Caki2 (cell line): ENCODE data around the gene STK35. TPM values are rescaled to one million over a fixed set of nuclear protein-coding genes. Genes with fewer than 3 reads are reported as not detected.
A peak's percentile ranks its signal among the peaks of the same experiment; 100 is the strongest.
"Not testable (repeated sequence)": the region's sequence is repeated elsewhere in the genome, so short reads cannot be mapped to it uniquely, and the experiment has no call there.

ENCODE experiments used
- DNase-seq: peaks from one replicate; pipeline ENCODE4 v3.0.0-alpha.2; 2015; ENCODE audit warnings: low read depth
- in situ Hi-C: cut with HindIII; loops from 2 replicates; pipeline ENCODE4 v1.10.0; 2016; ENCODE audit warnings: low sequenced_read_pairs, low pct_unique_long_range_greater_than_20kb, mixed read lengths
- total RNA-seq: library from RNA; depleted of rRNA; stranded (reverse); fragments of >200 nt; shearing (Covaris generic); gene quantifications from 2 replicates; pipeline ENCODE4 v1.2.3, GENCODE V29; 2014; ENCODE audit warnings: low replicate concordance; rRNA removed

Gene STK35
- total RNA-seq, 1 experiment from 2014 or later, result 12.6 TPM

- in situ Hi-C loops, result no loop called here
- DNase-seq, result no peak
Measured at GRCh38 chr20:2170404-2170803, 68.8 kb downstream of the STK35 start.

DNA sequence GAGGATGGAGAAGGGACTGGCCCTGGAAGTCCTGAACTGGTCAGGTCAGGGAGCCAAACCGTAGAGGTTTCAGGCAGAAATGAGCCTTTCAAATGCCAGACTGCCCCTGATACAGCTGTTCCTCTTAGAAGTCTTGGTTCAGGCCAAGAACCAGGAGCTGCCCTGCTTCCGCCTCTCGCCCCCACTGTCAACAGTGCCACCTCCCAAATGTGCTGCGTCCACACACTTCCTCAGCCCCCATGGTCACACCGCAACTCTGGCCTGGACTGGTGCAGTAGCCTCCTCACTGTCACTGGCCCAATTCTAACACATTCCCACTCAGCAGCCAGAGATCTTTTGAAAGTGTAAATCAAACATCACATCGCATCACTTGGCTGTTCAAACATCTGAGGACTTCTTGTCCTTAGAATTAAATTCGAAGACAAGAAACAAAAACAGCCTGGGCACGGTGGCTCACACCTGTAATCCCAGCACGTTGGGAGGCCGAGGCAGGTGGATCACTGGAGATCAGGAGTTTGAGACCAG, 69.7 kb downstream of the STK35 start:
- no peak for DNase-seq
- in situ Hi-C loops, result no loop called here

DNA sequence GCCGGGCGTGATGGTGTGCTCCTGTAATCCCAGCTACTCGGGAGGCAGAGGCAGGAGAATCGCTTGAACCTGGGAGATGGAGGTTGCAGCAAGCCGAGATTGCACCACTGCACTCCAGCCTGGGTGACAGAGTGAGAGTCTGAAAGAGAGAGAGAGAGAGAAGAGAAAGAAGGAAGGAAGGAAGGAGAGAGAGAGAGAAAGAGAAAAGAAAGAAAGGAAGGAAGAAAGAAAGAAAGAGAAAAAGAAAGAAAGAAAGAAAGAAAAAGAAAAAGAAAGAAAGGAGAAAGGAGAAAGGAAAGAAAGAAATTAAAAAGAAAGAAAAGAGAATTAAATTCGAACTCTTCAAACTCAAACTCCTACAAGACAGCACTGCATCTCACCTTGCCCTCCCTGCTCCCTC, 70.2 kb downstream of the STK35 start:
- in situ Hi-C loops, DNase-seq: not testable (repeated sequence)

DNA sequence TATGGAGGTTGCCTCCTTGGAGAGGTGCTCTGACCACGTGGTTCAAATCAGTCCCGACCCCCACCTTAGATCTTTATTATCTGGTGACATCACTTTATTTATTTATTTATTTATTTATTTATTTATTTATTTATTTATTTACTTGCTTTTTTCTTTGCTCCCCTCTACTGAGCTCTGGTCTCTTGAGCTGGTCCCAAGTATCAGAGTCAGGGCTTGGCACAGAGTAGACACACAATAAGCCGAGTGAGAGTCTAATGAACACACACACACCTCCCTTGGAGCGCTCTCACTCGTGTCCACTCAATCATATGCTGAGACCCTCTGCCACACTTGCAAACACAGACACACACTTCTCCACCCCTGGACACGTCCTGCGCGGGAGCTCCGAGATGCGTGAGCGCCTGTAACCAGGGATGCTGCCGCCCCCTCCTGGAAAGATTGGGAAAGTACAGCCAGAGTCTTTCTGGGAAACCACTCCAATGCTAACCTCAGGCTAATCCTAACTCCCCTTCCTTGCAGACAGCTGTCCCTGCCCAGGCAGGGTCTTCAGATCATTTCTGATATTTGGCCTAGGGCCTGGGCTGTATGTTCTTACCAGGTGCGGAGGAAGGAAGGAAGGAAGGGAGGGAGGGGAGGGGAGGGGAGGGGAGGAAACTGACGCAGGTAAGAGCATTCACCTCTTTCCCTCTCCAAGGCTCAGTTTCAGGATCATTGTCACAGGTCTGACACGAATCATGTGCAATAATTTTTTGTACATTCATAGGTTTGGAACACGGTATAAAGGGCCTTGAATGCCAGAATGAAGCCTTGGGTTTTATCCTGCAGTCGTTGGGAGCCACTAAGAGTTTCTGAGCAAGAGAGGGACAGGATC, 70.9 kb downstream of the STK35 start:
- in situ Hi-C loops, result no loop called here
- DNase-seq, result peak; percentile 52

GRCh38 chr20:2173186-2173585, 71.6 kb downstream of the STK35 start:
- in situ Hi-C loops, result no loop called here

GRCh38 chr20:2174067-2174466, 72.4 kb downstream of the STK35 start:
- no peak for DNase-seq
- in situ Hi-C loops, result no loop called here

More at GRCh38 chr20:2173186-2173585, 71.6 kb downstream of the STK35 start:
- DNase-seq, result no peak

DNA sequence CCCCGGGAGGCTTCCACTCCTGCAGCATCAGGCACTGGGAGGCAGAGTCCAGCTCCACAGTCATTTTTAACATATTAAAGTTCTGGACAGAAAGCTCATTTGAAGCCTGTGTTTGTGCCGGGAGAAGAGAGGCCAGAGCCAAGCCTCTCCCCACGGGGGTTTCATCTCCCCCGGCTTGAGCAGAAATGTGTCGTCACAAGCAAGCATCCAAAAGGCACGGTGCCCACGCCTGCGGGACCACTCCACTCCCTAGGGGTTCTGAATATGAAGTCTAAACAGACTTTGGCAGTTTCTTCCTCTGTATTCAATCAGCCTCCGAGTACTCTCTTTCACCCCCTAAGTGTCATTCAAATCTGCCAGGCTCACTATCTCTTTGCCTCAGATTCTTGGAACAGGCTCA, 75.3 kb downstream of the STK35 start:
- in situ Hi-C loops, result no loop called here
- no peak for DNase-seq

- no peak for DNase-seq
- in situ Hi-C loops, result no loop called here
Measured at GRCh38 chr20:2178318-2179232, 76.9 kb downstream of the STK35 start.

GRCh38 chr20:2179233-2179580, 77.6 kb downstream of the STK35 start:
- DNase-seq, result no peak
- in situ Hi-C loops, result no loop called here

GRCh38 chr20:2179949-2180348, 78.3 kb downstream of the STK35 start:
- no peak for DNase-seq
- in situ Hi-C loops, result no loop called here

GRCh38 chr20:2183381-2183780, 81.8 kb downstream of the STK35 start:
- no peak for DNase-seq
- in situ Hi-C loops, result no loop called here

GRCh38 chr20:2184933-2185332, 83.3 kb downstream of the STK35 start:
- in situ Hi-C loops, DNase-seq: not testable (repeated sequence)

DNA sequence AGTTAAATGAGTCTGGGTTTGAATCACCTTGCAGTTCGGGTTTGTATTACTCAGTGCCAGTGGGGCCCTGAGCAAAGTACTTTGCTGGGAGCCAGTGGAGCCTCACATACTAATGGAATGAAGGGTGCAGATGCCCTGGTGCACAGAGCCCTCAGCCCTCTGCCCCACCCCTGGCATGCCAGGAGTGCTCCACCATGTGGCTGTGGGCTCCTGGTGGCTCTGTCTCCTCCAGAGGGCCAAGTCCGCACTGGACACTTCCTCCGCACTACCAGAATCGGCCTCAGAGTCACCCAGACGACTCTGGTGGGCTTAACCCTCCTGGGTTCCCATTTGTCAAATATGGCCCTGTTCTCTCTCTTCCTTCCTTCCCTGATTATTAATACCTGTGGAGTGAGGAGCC, 94.0 kb downstream of the STK35 start:
- DNase-seq, result no peak
- in situ Hi-C loops, result no loop called here

DNA sequence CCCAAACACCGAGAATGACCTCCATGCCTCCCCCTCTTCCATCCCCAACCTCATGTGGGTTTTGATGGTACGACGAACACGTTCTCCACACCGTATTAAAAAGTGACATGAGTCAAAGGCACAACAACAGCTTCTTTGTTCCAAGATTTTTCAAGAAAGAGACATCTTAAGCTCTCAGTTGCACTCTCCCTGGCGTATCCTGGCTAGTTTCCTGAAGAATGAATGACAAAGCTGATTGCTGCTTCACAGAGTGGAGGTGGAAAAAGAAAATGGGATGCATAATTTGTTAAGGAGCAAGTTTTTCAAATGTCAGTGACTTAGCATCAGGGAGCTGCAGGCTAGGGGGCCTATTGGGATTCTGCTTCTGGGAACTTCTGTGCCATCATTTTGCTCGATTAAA, 95.5 kb downstream of the STK35 start:
- DNase-seq, result no peak
- in situ Hi-C loops, result no loop called here

Other genes starting within 250 kb of the STK35 start
- 50.7 and 56.2 TPM in 2 replicates for gene SIRPA, start 206.4 kb upstream of the STK35 start, total RNA-seq
- gene PDYN, start 107.8 kb upstream of the STK35 start, total RNA-seq, result not detected in 2 replicates
- 0.24 TPM in 1 of 2 replicates, not detected in the other for gene TGM3, start 194.2 kb downstream of the STK35 start, total RNA-seq